Stimulated activated CD8-positive, alpha-beta memory T cell treated with anti-CD3 and anti-CD28 coated beads, Interleukin-4, amount 100 ng/mL, for 4 hours (primary cell): Measurements from ENCODE around the gene TBKBP1.

Source experiments
- DNase-seq, 2 donors: peaks; one replicate each; pipeline ENCODE4 v3.0.0-alpha.2; 2020; ENCODE audit warnings: low read depth in 2 of 2, low spot score in 1 of 2

The TBKBP1 gene

GRCh38 chr17:47693731-47694580 lies at the start of gene TBKBP1:
TSS of gene TBKBP1 (plus strand) at chr17:47694161. CDS start at chr17:47696113, 1,952 bp downstream.
- no peak for DNase-seq

GRCh38 chr17:47644324-47644723 lies 49.6 kb upstream of the TBKBP1 start:
- no peak for DNase-seq

DNA sequence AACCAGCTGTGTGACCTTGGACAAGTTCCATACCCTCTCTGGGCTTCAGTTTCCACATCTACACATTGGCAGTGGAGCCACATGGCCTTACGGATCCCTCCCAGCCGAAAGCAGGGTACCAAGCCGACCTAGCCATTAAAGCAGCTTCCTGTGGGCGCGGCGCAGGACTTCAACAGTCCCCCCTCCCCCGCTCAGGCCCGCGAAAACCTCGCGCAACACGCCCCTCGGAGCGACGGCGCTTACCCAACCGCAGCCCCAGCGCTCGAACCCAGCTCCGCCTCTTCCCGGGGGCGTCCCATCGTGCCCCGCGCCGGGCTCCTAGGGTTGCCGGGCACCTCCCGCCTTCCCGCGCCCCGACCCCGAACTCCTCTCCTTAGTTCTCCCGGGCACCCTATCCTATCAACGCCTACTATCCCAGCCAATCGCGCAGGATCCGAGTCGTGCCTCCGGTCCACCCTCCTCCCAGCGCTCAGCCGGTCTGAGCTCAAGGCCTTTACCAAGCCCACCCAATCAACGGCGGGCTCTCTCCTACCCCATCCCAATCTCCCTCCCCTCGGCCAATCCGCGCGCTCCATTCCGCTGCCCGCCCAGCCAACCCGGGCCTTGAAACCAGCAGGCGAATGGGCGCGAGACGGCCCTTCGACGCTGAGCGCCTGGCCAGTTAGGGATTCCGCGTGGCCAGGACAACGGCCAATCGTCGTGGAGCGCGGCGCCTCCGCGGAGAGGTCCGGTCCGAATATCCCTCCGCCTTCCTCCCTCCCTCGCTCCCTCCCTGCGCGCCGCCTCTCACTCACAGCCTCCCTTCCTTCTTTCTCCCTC lies 44.6 kb upstream of the TBKBP1 start, which contains the start of gene KPNB1:
TSS of gene KPNB1 (plus strand) at position 767 of the 819 bp plus-strand sequence. CDS start 326 bp downstream, outside the sequence.
- DNase-seq, result peak; percentile 91 to 94

DNA sequence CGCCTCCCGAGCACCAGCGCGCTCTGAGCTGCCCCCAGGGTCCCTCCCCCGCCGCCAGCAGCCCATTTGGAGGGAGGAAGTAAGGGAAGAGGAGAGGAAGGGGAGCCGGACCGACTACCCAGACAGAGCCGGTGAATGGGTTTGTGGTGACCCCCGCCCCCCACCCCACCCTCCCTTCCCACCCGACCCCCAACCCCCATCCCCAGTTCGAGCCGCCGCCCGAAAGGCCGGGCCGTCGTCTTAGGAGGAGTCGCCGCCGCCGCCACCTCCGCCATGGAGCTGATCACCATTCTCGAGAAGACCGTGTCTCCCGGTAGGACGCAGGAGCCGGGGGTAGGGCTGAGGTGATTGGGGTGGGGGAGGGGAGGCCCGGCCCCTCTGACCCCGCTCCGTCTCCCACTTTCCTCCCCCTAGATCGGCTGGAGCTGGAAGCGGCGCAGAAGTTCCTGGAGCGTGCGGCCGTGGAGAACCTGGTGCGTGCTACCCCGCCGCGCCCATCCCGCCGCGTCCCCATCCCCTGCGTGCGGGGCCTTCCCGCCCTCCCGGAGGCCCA lies 43.9 kb upstream of the TBKBP1 start:
- peak; percentile 21 to 30 for DNase-seq

DNA sequence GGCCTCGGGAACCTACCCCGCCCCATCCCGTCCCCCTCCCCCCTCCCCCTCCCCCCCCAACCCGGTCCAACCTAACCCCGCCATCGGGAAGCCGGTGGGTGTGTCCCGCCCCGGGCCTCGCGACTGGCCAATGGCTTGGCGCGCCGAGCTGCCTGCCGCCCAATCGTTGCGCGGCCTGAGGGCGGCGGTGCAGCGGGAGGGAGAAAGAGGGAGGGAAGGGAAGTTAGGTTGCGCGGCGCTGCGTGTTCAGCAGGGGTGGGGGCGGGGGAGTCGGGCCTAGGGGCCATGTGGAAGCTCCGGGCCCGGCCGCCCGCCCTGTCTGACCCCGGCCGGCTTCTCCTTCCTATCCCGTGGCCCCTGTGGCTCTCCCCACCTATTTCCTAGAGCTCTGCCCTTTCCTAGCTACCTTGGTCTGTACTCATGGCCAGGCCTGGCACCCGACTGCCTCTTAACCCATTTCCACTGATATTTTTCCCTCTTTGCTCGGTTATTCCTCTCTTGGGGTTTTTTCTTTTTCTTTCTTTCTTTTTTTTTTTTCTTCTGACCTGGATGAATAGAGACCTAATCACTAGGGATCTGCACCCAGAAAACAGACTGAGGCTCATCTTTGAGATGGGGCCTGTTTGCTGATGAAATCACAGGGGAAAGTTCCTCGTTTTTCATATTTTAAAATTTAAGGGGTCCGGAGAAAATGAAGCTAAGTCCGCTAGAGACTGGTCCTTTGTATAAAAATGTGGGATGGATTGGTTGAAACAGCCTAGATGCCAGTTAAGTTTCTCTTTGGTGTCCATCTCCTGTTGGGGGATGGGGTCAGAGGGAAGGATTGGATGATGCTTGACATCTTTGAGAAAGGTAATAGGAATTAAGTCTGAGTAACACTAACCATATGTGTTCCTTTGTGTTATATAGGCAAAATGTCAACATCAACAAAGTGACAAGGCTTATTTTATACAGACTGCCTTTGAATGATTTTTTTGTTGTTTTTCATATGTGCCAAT lies 43.1 kb upstream of the TBKBP1 start:
- peak; percentile 79 to 90 for DNase-seq

GRCh38 chr17:47651704-47652103 lies 42.3 kb upstream of the TBKBP1 start:
- DNase-seq, result no peak

- no peak for DNase-seq
Observed at GRCh38 chr17:47652570-47652969, 41.4 kb upstream of the TBKBP1 start.

DNA sequence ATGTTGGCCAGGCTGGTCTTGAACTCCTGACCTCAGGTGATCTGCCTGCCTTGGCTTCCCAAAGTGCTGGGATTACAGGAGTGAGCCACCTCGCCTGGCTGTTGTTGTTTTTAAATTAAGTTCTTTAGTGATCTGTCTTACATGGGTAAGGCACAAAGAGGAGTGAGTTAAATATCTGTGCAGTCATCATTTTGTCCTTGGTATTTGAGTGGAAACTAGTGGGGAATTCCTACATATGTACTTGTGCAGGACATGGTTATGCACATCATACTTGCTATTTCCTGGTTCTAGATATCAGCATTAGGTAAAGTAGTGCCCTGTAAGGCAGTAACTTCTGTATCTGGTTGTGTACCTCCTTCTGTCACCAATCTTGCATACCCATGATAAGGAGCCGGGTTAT lies 40.5 kb upstream of the TBKBP1 start:
- DNase-seq, result no peak

- DNase-seq, result no peak
Observed at GRCh38 chr17:47654991-47655390, 39.0 kb upstream of the TBKBP1 start.

GRCh38 chr17:47660064-47660492 lies 33.9 kb upstream of the TBKBP1 start:
- no peak for DNase-seq

- peak; percentile 27 to 42 for DNase-seq
Observed at GRCh38 chr17:47663912-47664623, 29.9 kb upstream of the TBKBP1 start.

DNA sequence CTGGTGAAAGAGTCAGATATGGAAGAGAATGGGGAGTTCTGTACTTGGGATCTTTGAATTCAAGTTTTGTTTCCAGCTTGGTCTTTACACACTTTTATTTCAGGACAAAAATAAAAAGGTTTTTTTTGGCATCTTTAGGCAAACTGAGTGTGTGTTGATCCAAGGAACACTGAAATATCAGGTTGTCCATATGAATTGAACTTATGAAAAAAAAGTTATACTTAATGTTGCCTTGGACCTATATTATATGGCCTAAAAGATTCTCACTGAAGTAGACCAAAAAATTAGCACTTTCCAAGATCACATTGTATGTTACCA lies 29.4 kb upstream of the TBKBP1 start:
- no peak for DNase-seq

DNA sequence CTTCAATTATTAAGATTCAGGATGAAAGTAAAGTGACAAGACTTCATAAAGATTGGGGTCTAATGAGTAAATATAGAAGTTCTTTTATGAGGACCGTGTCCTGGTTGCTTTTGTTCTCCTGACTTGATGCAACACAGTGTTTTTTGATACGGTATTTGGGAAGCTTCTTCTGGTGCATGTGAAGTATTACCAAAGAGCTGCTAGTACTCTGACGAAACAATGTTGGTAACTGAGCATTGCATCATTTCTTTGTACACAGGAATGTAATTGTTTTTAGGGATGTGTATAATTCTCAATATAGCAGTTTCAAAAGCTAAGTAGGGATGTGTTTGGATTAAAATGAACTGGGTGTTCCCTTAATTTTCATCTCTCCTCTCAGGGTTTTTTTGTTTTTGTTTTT lies 28.3 kb upstream of the TBKBP1 start:
- DNase-seq, result no peak

GRCh38 chr17:47669081-47669480 lies 24.9 kb upstream of the TBKBP1 start:
- no peak for DNase-seq

GRCh38 chr17:47670064-47670463 lies 23.9 kb upstream of the TBKBP1 start:
- no peak for DNase-seq

- no peak for DNase-seq
Observed at GRCh38 chr17:47674499-47674898, 19.5 kb upstream of the TBKBP1 start.

- DNase-seq, result no peak
Observed at GRCh38 chr17:47675380-47676198, 18.4 kb upstream of the TBKBP1 start.

DNA sequence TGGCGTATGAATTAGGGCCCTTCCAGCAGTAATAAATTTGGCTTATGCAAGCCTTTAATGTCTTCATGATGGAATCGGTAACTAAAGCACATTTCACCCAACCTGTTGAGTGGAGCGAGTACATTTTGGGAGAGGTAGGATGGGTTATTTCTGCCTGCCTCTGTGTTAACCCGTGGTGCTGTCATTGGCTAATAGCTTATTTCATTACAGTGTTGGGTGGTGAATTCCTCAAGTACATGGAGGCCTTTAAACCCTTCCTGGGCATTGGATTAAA lies 17.8 kb upstream of the TBKBP1 start:
- DNase-seq, result no peak

DNA sequence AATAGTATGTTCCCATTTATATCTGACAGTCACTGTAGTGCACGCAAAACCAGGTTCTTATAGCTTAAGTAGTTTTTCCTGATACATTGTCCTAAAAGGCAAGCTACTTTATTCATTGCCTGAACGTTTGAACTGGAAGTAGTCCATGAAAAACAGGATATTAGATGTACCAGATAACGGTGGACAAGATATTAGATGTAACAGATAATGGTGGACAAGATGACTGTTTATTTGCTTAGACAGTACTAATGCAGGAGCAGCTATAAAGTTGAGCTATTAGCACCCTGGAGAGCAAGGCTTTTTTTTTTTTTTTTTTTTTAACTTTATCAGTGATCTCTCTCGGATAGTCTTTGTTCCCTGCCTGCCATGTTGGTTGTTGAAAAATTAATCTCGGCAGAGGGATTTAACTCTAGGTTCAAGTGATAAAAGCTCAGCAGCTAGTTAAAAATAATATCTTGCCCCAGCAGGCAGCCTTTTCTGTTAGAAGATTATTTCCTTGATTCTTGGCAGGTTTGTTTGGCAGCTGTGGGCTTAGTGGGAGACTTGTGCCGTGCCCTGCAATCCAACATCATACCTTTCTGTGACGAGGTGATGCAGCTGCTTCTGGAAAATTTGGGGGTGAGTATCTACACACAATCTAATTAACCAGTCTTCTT lies 17.3 kb upstream of the TBKBP1 start:
- DNase-seq, result no peak
